ENCODE measurements around the gene CCDC13.

The CCDC13 gene

DNA sequence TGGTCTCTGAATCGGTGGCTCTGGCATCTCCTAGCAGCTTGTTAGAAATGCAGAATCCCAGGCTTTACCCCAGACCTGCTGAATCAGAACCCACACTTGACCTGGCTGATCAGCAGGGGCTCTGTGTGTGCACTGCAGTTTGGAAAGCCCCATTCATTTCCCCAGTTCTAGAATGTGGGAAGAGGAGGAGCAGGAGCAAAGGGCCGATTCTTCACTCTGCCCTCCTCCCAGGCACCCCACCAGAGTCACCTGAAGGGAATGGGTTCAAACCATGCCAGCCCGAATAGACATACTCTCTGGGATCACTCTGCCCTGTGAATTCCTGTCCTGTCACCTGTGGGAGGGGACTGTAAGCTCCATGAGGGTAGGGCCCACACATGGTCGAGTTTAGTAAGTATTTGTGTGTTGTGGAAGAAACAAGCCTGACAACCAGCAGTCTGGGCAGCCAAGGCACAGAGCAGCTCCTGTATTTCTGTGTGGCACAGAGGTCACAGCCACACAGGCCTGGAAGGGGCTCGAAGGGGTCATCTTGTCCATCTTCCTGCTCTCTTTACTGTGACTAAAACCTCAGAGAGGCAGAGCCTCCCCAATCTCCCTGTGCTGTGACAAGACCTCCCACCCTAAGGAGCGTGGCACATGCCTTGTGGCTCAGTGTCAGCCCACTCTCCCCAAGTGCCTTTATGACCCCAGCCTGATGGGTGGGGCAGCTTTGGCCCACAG, 41.4 kb downstream of the CCDC13 start:
- DNase-seq: no peak

DNA sequence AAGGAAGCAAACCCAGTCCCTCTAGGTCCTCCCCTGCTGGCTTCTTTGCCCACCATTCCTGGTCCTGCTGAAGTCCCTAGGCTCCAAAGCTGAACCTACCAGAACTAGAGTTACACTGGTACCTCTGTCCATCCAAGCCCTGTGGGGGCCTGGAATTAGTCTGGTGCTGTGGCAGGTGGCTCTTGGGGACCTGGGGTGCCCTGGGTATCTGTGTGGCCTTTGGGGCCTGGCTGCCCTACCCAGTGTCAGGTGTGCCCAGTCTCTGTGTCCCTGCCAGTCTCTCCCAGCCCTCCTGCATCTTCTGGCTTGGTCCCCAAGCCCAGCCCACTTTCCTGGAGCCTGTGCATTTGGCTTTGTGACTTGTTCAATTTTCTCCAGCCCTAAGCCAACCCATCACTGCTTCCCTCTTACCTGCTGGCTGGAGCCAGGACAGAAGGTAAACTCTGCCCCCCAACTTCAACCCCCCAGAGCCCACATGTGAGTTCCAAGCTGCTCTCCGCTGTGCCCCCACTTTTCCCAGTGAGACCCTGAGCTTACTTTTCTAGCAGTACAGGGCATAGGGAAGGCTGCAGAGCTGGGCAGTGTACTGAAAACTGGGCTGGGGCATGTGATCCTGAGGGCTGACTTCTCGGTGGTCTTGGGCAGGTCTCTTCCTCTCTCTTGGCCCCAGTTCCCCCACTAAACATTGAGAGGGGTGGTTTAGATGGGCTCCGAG, 42.2 kb downstream of the CCDC13 start:
- no peak for DNase-seq

DNA sequence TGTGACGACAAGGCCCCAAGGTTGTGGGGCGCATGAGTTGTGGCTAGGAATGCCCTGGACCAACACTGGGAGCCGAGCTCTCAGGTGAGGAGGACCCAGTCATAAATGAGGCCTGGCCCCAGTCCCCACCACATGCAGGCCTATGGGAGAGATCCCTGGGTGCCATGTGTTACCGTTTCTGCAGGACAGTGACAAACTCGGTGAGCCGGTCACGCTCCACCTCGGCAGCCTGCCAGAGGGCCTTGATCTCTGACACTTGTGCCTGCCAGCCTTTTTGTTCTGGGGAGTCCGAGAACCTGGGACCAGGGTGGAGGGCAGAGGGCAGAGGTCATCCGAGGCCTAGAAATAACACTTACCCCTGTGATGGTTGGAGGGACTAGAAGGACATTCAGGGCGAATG, 42.8 kb downstream of the CCDC13 start:
- no peak for DNase-seq

DNA sequence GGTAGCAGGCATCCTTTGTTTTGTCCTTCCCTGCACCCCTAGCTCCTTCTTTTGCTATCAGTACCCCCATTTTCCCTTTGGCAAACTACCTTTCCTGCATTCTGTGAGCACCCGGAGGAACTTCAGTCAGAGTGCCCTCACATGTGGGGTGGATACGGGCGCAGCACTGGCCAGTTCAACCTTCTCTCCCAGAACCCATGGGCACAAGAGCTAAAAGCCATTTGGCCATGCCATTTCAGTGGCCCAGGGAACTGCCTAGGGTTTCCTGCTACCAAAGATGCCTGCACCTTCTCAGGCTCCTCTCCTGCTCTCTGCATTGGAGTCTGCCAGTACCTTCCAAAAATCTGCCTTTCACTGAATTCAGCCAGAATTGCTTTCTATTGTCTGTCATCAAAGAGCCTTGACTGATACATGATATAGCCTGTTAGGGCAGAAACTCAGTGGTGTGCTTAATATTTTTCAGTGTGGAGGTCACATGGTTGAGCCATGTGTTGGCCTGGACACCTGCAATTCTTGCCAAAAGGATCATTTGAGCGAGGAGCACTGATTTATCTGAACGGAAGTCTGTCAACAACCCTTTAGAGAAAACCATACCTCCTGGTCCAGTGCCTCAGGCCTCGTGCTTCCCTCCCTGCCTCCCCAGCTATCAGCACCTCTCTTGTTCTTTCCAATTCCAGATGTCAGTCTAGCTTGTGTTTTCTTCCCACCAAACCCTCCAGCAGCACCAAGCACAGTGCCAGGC, 43.5 kb downstream of the CCDC13 start:
- no peak for DNase-seq

DNA sequence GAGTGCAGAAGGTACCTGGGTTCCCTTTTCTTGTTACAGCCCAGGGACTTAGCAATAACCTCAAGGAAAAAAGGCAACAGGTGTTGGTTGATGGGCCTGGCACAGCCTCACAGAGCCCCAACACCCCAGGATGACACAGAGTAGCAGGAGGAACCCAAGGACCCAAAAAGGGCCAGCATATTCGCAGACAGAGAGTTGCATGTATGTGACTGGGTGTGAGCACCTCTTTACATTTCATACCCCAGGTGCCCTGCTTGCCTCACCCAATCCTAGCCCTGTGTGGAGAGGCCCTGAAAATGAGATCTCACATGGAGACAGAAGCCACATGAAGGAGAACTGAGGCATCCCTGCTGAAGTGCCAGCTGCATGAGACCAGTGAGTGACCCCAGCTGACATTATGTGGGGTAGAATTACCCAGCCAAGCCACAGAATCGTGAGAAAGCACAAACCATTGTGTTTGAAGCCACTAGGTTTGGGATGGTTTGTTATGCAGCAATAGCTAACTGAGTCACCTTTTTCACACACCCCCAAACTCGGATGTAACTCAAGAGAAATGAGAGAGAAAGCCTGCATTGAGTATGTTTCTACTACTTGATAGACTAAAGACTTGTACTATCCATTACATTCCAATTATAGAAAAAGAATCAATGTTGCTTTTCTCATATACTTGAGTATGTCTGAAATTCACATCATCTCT, 44.2 kb downstream of the CCDC13 start:
- no peak for DNase-seq

DNA sequence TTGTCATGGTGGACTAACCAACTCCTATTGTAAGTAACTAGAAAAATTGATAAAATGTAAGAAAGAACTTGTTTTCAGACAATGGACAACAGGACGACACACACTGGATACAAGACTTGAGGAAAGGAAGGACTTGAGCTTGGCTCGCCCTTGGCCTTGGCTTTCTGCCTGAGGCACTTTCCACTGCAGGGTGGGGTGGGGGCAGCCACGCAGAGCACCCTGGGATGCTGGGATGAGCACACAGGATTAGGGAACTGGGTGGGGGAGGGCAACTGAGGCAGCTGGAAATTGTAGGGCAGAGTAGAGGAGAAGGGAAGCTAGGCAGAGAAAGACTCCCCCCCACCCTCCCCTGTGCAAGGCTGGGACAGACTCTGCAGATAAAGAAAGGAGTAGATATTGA, 45.0 kb downstream of the CCDC13 start:
- DNase-seq: no peak

DNA sequence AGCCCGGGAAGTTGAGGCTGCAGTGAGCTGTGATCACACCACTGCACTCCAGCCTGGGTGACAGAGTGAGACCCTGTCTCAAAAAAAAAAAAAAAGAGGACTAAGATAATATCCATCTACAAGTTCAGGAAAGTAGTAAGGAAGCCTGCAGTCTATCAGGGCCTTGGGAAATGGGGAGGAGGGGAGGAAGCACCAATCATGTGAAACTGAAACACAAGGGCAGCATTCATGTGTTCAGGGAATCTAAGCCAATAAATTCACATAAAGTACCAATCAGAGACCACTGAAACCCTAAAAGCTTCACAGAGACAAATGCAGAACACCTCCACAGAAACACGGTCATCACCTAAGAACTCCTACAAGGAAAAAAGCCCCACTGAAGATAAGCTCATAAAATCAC, 47.6 kb downstream of the CCDC13 start:
- no peak for DNase-seq

DNA sequence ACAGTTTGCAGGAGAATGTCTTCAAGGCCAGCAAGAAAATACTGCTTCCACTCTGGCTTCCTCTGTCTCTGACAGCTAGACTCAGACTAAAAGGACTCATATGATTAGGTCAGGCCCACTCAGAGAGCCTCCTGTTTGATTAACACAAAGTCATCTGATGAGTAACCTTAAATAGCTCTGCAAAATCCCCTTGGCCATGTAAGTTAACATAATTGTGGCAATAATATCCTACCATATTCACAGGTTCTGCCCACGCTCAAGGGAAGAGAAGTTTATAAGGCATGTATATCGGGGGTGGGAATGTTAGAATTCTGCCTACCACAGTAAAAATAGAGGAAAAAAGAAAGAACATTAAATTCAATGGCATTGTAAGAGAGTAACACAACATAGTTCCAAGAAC, 49.8 kb downstream of the CCDC13 start:
- no peak for DNase-seq

All from GOT3 (cell line).